Liver (tissue), 3 donors: Measurements from ENCODE around the gene ARID5B.

ENCODE experiments used
- GABPA ChIP-seq, 2 donors: IDR thresholded peaks in 1 of 2; conservative IDR thresholded peaks in 1 of 2; 2 replicates each; pipeline ENCODE4 v1.6.1; 2016; ENCODE audit warnings: antibody characterized with exemption in 2 of 2, mild to moderate bottlenecking in 1 of 2, moderate library complexity in 1 of 2
- RAD21 ChIP-seq, 2 donors: IDR thresholded peaks; 2 replicates each; pipeline ENCODE4 v1.6.1; 2016; ENCODE audit warnings: antibody characterized with exemption in 2 of 2, mild to moderate bottlenecking in 2 of 2
- SP1 ChIP-seq: IDR thresholded peaks from 2 replicates; pipeline ENCODE4 v1.6.1; 2018; ENCODE audit warnings: antibody characterized with exemption, mild to moderate bottlenecking
- TAF1 ChIP-seq: conservative IDR thresholded peaks from 2 replicates; pipeline ENCODE4 v1.6.1; 2016; ENCODE audit warnings: antibody characterized with exemption, mild to moderate bottlenecking
- YY1 ChIP-seq: IDR thresholded peaks from 2 replicates; pipeline ENCODE4 v1.6.1; 2016; ENCODE audit warnings: antibody characterized with exemption, mild to moderate bottlenecking
- TF ChIP-seq, protein P1 (sequence below): fragments of 150-350 bp; IDR thresholded peaks from 2 replicates; pipeline ENCODE4 v1.5.1; 2017; ENCODE audit warnings: improper control_type of control experiment, low read depth, low read length; ENCODE audit not compliant: missing input control
- donor health status: healthy.
- donor health status: healthy.

DNA sequence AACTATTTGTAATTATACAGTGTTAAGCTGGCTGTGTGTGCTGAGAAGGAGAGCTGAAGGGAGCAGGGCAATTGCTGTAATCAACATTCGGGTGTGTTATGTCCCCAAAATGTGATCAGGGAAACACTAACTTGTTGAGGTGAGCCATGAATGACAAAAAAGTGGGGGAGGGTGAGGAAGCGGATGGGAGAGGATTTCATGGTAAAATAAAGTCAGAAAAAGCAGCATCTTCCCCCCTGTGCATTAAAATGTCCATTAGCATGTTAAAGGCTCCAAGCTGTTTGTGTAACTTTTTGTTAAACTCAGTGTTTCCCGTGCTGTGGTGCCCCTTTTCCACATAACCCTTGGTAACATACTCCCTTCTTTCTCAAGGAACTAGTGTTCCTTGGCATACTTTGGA is 84.9 kb downstream of the ARID5B start:
- TF ChIP-seq, protein P1, sequence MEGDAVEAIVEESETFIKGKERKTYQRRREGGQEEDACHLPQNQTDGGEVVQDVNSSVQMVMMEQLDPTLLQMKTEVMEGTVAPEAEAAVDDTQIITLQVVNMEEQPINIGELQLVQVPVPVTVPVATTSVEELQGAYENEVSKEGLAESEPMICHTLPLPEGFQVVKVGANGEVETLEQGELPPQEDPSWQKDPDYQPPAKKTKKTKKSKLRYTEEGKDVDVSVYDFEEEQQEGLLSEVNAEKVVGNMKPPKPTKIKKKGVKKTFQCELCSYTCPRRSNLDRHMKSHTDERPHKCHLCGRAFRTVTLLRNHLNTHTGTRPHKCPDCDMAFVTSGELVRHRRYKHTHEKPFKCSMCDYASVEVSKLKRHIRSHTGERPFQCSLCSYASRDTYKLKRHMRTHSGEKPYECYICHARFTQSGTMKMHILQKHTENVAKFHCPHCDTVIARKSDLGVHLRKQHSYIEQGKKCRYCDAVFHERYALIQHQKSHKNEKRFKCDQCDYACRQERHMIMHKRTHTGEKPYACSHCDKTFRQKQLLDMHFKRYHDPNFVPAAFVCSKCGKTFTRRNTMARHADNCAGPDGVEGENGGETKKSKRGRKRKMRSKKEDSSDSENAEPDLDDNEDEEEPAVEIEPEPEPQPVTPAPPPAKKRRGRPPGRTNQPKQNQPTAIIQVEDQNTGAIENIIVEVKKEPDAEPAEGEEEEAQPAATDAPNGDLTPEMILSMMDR, result no peak
- TF ChIP-seq TAF1, result no peak
- TF ChIP-seq SP1, result no peak
- no peak for TF ChIP-seq YY1
- no peak for TF ChIP-seq GABPA (IDR thresholded peaks at IDR 0.05 in 1 of 2, conservative IDR thresholded peaks at IDR 0.05 in 1 of 2)
- no peak for TF ChIP-seq RAD21 (IDR thresholded peaks at IDR 0.05)
